ENCODE data around the gene TMC1. TPM values are rescaled to one million over a fixed set of nuclear protein-coding genes. Genes with fewer than 3 reads are reported as not detected.

The TMC1 gene
- total RNA-seq, 1 experiment from 2014 or later, result 0.36 TPM

GRCh38 chr9:72789885-72790284, 268.5 kb downstream of the TMC1 start:
- DNase-seq (ENCODE audit: low read depth, low spot score), result no peak
- in situ Hi-C loops (cut with HindIII; ENCODE audit: low pct_unique_long_range_greater_than_20kb, low sequenced_read_pairs) (no loop called here), intact Hi-C loops (cut with micrococcal nuclease; ENCODE audit: unreplicated experiment) (no loop called here)
- no peaks in the 10 kb centered on the region for H3K36me3 ChIP-seq (ENCODE audit: control insufficient read depth, insufficient read depth, low read length)
- ATAC-seq, result no peak
- H3K27ac ChIP-seq (ENCODE audit: low read length), result no peak overlapping the region
- TF ChIP-seq SIN3A (IDR thresholded peaks at IDR 0.05; ENCODE audit: borderline replicate concordance, insufficient read depth, low read depth, low read length) (no peak), CTCF (IDR thresholded peaks at IDR 0.05) (no peak), REST (IDR thresholded peaks at IDR 0.05; ENCODE audit: insufficient read depth in 1 of 2, low read depth in 2 of 2, low read length in 1 of 2) (no peak), POLR2AphosphoS5 (IDR thresholded peaks at IDR 0.05; ENCODE audit: low read depth, low read length) (no peak), TCF7L2 (IDR thresholded peaks at IDR 0.05; ENCODE audit: low read depth, low read length) (no peak)
- no peaks in the 10 kb centered on the region for H3K27me3 ChIP-seq (ENCODE audit: control insufficient read depth, insufficient read depth, low read length)
- no peak overlapping the region for H3K4me3 ChIP-seq (ENCODE audit: low read depth in 2 of 2, low read length in 2 of 2)
- CTCF ChIA-PET, result no interaction called here
- BruUV-seq (replicated peaks), result no TSS peak
- H3K4me1 ChIP-seq (ENCODE audit: control insufficient read depth, insufficient read depth, low read length), result no peaks in the 10 kb centered on the region
- H3K9me3 ChIP-seq (ENCODE audit: control insufficient read depth, insufficient read depth, low read depth, low read length), result no peaks in the 10 kb centered on the region
- POLR2A ChIA-PET, result no interaction called here

- BruUV-seq (replicated peaks), result no TSS peak
- Histone ChIP-seq H3K9me3 (ENCODE audit: control insufficient read depth, insufficient read depth, low read depth, low read length) (no peaks in the 10 kb centered on the region), H3K4me1 (ENCODE audit: control insufficient read depth, insufficient read depth, low read length) (no peaks in the 10 kb centered on the region), H3K4me3 (ENCODE audit: low read depth in 2 of 2, low read length in 2 of 2) (no peak overlapping the region), H3K27ac (ENCODE audit: low read length) (no peak overlapping the region), H3K27me3 (ENCODE audit: control insufficient read depth, insufficient read depth, low read length) (no peaks in the 10 kb centered on the region), H3K36me3 (ENCODE audit: control insufficient read depth, insufficient read depth, low read length) (no peaks in the 10 kb centered on the region)
- in situ Hi-C loops (cut with HindIII; ENCODE audit: low pct_unique_long_range_greater_than_20kb, low sequenced_read_pairs) (no loop called here), intact Hi-C loops (cut with micrococcal nuclease; ENCODE audit: unreplicated experiment) (no loop called here)
- DNase-seq (ENCODE audit: low read depth, low spot score), result no peak
- ChIA-PET CTCF (no interaction called here), POLR2A (no interaction called here)
- ATAC-seq, result no peak
- TF ChIP-seq REST (IDR thresholded peaks at IDR 0.05; ENCODE audit: insufficient read depth in 1 of 2, low read depth in 2 of 2, low read length in 1 of 2) (no peak), CTCF (IDR thresholded peaks at IDR 0.05) (no peak), POLR2AphosphoS5 (IDR thresholded peaks at IDR 0.05; ENCODE audit: low read depth, low read length) (no peak), TCF7L2 (IDR thresholded peaks at IDR 0.05; ENCODE audit: low read depth, low read length) (no peak), SIN3A (IDR thresholded peaks at IDR 0.05; ENCODE audit: borderline replicate concordance, insufficient read depth, low read depth, low read length) (no peak)
These were observed 269.6 kb downstream of the TMC1 start for GRCh38 chr9:72790989-72791388.

All from Panc1 (cell line).